PFSK-1 (cell line): ENCODE results near the gene VRK3.

ENCODE experiments used
- FOXP2 ChIP-seq: optimal IDR thresholded peaks from 2 replicates; pipeline ENCODE3; 2011; ENCODE audit warnings: borderline replicate concordance, control low read depth, inconsistent platforms; ENCODE audit not compliant: insufficient read depth; ENCODE audit errors: extremely low read length, extremely low read depth
- POLR2AphosphoS5 ChIP-seq: IDR thresholded peaks from 2 replicates; pipeline ENCODE4 v1.6.1; 2012; ENCODE audit warnings: low read depth, mild to moderate bottlenecking, control low read depth, low read length, moderate library complexity
- REST ChIP-seq, 2 experiments: IDR thresholded peaks; 2 replicates each; pipeline versions ENCODE4 v1.6.1 to v1.8.0; 2011 to 2012; ENCODE audit warnings: low read depth in 2 of 2, low read length in 2 of 2, control low read depth in 1 of 2, inconsistent platforms in 1 of 2, mild to moderate bottlenecking in 1 of 2, moderate library complexity in 1 of 2; ENCODE audit not compliant: insufficient read depth in 1 of 2
- SIN3A ChIP-seq: IDR thresholded peaks from 2 replicates; pipeline ENCODE4 v1.6.1; 2012; ENCODE audit warnings: mild to moderate bottlenecking, low read length, moderate library complexity, borderline replicate concordance; ENCODE audit not compliant: insufficient read depth
- TAF1 ChIP-seq: IDR thresholded peaks from 2 replicates; pipeline ENCODE4 v1.6.1; 2012; ENCODE audit warnings: low read length, control low read depth, borderline replicate concordance; ENCODE audit not compliant: insufficient read depth

DNA sequence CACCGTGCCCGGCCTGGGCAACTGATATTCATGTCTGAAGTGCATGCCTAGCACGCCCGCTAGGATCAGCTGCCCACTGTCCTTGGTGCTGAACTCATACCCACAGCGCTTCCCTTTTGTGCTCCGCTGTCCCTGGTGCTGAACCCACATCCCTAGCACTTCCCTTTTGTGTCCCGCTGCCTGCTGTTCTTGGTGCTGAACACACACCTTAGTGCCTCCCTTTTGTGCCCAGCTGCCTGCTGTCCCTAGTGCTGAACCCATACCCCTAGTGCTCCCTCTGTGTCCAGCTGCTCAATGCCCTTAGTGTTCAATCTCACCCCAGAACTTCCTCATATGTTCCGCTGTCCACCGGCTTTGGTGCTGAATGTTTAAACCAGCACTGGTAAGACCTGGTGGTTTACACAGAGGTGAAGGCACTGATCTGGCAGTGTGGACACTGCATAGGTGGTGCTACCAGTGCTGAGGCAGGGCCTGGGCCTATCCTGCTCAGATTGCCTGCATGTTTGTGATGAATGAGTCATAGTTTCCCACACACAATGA, 37.9 kb downstream of the VRK3 start:
- no peak for TF ChIP-seq POLR2AphosphoS5
- TF ChIP-seq SIN3A, result peak; percentile 100
- peak; percentile 19; the same call in 1 of the 2 replicates for TF ChIP-seq TAF1
- TF ChIP-seq REST (IDR thresholded peaks at IDR 0.05; ENCODE audit: insufficient read depth in 1 of 2, low read depth in 2 of 2, low read length in 2 of 2), result peak; percentile 95 to 96
- TF ChIP-seq FOXP2, result peak; percentile 36
